ENCODE results near the gene LCE6A.

The LCE6A gene

DNA sequence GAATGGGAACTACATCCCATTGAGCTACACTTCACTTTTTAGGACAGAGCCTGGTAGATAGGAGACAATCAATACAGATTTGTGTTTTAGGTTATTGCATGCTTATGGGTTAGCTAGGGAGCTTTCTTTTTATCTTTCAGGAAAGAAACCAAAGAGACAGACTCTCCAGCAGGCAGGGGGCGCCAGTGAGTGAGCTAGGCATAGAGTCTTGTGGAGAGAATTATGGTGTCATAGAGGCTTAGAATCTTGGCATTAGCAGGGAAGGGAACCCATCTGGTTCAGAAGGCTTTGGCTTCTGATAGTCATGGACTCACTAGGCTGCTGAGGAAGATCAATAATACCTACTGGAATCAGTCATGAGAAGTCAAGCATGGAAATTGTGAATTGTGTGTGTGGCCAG, 35.4 kb downstream of the LCE6A start, which contains the start of gene SMCP:
TSS of gene SMCP (plus strand) at position 281 of the 400 bp plus-strand sequence. CDS start 6,101 bp downstream, outside the sequence.
- no peak for DNase-seq (ENCODE audit: extremely low spot score)
- CTCF ChIA-PET = interaction anchor here (0.7 kb wide), 1 partner anchor 9 kb away, joined by 3 read pairs; no protein-coding TSS in a partner anchor
- POLR2A ChIA-PET = no interaction called here

DNA sequence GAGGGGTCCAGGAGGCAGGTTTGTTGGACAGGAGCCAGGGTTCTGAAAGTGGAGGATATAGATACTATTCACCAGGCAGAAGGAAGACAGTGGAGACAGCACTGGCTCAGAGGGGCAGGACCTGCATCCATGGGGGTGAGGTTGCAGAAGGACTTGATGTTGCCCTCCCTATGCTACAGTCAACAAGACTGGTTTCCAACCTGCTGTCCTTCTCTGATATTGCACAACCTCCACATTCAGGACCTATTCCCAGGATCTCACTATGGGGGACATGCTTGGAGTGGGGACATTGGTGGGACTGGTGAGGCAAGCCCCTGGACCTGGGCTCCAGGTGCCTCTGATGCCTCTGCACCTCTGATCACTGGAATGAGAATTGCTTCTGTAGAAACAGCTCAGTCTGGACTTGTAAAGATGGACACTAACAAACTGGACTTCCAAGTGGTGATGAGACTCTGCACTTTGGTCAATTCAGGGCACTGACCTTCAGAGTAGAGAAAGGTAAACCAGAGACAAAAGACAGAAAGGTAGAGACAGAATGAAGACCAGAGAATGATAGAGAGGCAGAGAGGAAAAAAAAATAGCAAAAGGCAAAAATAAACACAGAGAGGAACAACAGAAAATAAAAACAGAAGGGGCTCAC, 37.0 kb downstream of the LCE6A start:
- ChIA-PET CTCF (no interaction called here), POLR2A (no interaction called here)
- TF ChIP-seq HDGF (IDR thresholded peaks at IDR 0.05; ENCODE audit: borderline replicate concordance) (no peak), TARDBP (IDR thresholded peaks at IDR 0.05) (no peak), ARNT (IDR thresholded peaks at IDR 0.05) (no peak), FOXA1 (IDR thresholded peaks at IDR 0.05) (no peak), L3MBTL2 (conservative IDR thresholded peaks at IDR 0.05) (no peak), FOXK2 (IDR thresholded peaks at IDR 0.05) (no peak), ZNF384 (IDR thresholded peaks at IDR 0.05) (no peak), PKNOX1 (IDR thresholded peaks at IDR 0.05) (no peak), SUZ12 (IDR thresholded peaks at IDR 0.05) (no peak), BHLHE40 (IDR thresholded peaks at IDR 0.05; ENCODE audit: borderline replicate concordance) (no peak), CTBP1 (IDR thresholded peaks at IDR 0.05; ENCODE audit: borderline replicate concordance) (no peak), LEF1 (IDR thresholded peaks at IDR 0.05; ENCODE audit: borderline replicate concordance) (no peak)
- no peak for DNase-seq (ENCODE audit: extremely low spot score)

More for the DNA sequence above, 35.4 kb downstream of the LCE6A start, which contains the start of gene SMCP:
- TF ChIP-seq FOXK2 (IDR thresholded peaks at IDR 0.05) (no peak), ARNT (IDR thresholded peaks at IDR 0.05) (no peak), HDGF (IDR thresholded peaks at IDR 0.05; ENCODE audit: borderline replicate concordance) (no peak)

DNA sequence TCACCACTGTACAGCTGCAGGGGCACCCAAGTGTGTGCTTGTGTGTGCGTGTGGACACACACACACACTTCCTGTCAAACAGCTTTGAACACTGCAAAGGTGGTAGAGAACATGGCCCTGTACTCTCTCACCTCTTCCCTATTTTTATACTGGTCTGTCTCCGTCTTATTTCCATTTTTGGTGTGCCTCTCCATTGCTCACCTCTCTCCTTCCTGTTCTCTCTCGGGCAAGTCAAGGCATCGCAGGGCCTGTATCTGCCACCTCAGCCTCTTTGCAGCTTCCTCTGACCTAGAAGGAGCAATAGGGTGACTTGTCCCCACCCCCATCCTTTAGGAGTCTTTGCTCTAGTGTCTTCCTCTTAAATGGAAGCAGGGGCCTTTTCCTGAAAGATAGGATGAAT, 37.7 kb downstream of the LCE6A start:
- DNase-seq (ENCODE audit: extremely low spot score) = no peak
- POLR2A ChIA-PET = no interaction called here
- TF ChIP-seq ARNT (IDR thresholded peaks at IDR 0.05) (no peak), LEF1 (IDR thresholded peaks at IDR 0.05; ENCODE audit: borderline replicate concordance) (no peak), L3MBTL2 (conservative IDR thresholded peaks at IDR 0.05) (no peak), NFRKB (IDR thresholded peaks at IDR 0.05) (no peak), PKNOX1 (IDR thresholded peaks at IDR 0.05) (no peak), CTBP1 (IDR thresholded peaks at IDR 0.05; ENCODE audit: borderline replicate concordance) (no peak), ZNF384 (IDR thresholded peaks at IDR 0.05) (no peak), HDGF (IDR thresholded peaks at IDR 0.05; ENCODE audit: borderline replicate concordance) (no peak), SP1 (IDR thresholded peaks at IDR 0.05) (no peak), FOXA1 (IDR thresholded peaks at IDR 0.05) (no peak), FOXM1 (IDR thresholded peaks at IDR 0.05; ENCODE audit: borderline replicate concordance) (no peak), SUZ12 (IDR thresholded peaks at IDR 0.05) (no peak)
- CTCF ChIA-PET = no interaction called here

- DNase-seq (ENCODE audit: extremely low spot score) = no peak
- TF ChIP-seq FOXK2 (IDR thresholded peaks at IDR 0.05) = no peak
- TF ChIP-seq BHLHE40 (IDR thresholded peaks at IDR 0.05; ENCODE audit: borderline replicate concordance) = no peak
- no peak for TF ChIP-seq TARDBP (IDR thresholded peaks at IDR 0.05)
- TF ChIP-seq ZNF384 (IDR thresholded peaks at IDR 0.05) = no peak
- no peak for TF ChIP-seq LEF1 (IDR thresholded peaks at IDR 0.05; ENCODE audit: borderline replicate concordance)
- no peak for TF ChIP-seq CTBP1 (IDR thresholded peaks at IDR 0.05; ENCODE audit: borderline replicate concordance)
- TF ChIP-seq FOXA1 (IDR thresholded peaks at IDR 0.05) = no peak
- no peak for TF ChIP-seq SUZ12 (IDR thresholded peaks at IDR 0.05)
- TF ChIP-seq PKNOX1 (IDR thresholded peaks at IDR 0.05) = no peak
- no peak for TF ChIP-seq L3MBTL2 (conservative IDR thresholded peaks at IDR 0.05)
- TF ChIP-seq ELF4 (IDR thresholded peaks at IDR 0.05) = no peak
- TF ChIP-seq SP1 (IDR thresholded peaks at IDR 0.05) = no peak
- CTCF ChIA-PET = no interaction called here
- POLR2A ChIA-PET = no interaction called here
Observed at GRCh38 chr1:152880907-152881306, 38.3 kb downstream of the LCE6A start.

DNA sequence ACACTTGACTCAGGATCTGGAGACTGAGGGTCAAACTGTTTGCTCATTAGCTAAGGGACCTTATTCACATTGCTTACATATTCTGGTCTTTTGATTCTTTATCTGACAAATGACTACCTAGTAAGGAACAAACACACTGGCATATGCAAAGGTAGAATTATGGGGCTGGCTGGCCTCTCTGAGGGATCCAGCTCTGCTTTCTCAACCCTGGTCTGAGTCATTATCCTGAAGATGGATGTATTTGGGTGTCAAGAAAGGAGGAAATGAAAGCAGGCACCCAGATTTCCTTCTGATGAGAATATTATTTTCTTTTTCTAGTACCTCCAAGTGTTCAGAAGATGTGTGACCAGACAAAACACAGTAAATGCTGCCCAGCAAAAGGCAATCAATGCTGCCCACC, 41.4 kb downstream of the LCE6A start:
- POLR2A ChIA-PET = no interaction called here
- CTCF ChIA-PET = no interaction called here
- DNase-seq (ENCODE audit: extremely low spot score) = no peak
- no peak for TF ChIP-seq FOXK2 (IDR thresholded peaks at IDR 0.05)
- no peak for TF ChIP-seq FOXM1 (IDR thresholded peaks at IDR 0.05; ENCODE audit: borderline replicate concordance)
- TF ChIP-seq TARDBP (IDR thresholded peaks at IDR 0.05) = no peak
- TF ChIP-seq ZNF384 (IDR thresholded peaks at IDR 0.05) = no peak
- no peak for TF ChIP-seq SUZ12 (IDR thresholded peaks at IDR 0.05)
- TF ChIP-seq ELF4 (IDR thresholded peaks at IDR 0.05) = no peak
- TF ChIP-seq L3MBTL2 (conservative IDR thresholded peaks at IDR 0.05) = no peak
- no peak for TF ChIP-seq FOXA1 (IDR thresholded peaks at IDR 0.05)
- no peak for TF ChIP-seq CTBP1 (IDR thresholded peaks at IDR 0.05; ENCODE audit: borderline replicate concordance)
- TF ChIP-seq LEF1 (IDR thresholded peaks at IDR 0.05; ENCODE audit: borderline replicate concordance) = no peak

DNA sequence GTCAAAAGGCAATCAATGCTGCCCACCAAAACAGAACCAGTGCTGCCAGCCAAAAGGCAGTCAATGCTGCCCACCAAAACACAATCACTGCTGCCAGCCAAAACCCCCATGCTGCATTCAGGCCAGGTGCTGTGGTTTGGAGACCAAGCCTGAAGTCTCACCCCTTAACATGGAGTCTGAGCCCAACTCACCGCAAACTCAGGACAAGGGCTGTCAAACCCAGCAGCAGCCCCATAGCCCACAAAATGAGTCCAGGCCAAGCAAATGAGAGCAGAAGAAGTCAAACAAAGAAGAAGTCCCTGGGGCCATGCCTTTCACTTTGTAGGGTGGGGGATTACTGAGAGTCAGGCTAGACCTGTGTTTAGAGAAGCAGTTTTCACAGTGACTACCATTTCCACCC, 41.9 kb downstream of the LCE6A start:
- TF ChIP-seq SP1 (IDR thresholded peaks at IDR 0.05) = no peak
- TF ChIP-seq FOXM1 (IDR thresholded peaks at IDR 0.05; ENCODE audit: borderline replicate concordance) = no peak
- no peak for TF ChIP-seq SUZ12 (IDR thresholded peaks at IDR 0.05)
- POLR2A ChIA-PET = no interaction called here
- CTCF ChIA-PET = no interaction called here
- DNase-seq (ENCODE audit: extremely low spot score) = no peak

All from HEK293T (cell line).